NCI-H69 (cell line): ENCODE data around the gene MAP3K5.

Source experiments
- DNase-seq: peaks from one replicate; lab custom pipeline; 2025; lab: John Stamatoyannopoulos, UW

The MAP3K5 gene

DNA sequence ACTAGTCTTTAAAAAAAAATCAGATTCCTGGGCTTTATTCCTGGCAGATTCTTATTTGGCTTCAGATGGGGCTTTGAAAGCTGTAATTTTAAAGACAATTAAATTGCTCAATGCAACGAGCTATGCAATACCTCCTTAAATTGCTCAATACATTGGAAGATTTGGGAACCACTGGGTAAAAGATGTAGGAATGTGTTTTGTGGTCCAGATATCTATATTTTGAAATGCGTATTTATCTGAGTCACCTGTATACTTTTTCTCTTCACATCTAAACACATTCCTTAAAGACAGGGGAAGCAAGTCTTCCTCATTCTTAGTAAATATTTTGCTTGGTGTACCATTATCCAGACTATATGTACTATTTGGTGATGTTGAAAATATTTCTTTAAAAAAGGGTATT is 212.5 kb downstream of the MAP3K5 start:
- DNase-seq = no peak

DNA sequence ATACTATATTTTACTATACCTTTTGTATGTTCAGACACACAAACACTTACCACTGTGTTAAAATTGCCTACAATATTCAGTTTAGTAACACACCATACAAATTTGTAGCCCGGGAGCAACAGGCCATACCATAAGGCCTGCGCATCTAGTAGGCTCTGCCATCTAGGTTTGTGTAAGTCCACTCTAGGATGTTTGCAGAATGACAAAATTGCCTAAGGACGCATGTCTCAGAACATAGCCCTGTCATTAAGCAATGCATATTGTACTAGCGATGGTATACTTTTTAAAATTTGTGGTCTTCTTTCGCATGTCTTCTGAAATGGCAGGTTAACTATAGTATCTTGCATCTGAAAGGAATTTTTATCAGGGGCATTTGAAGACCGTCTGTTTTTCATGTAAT is 215.5 kb downstream of the MAP3K5 start:
- no peak for DNase-seq

DNA sequence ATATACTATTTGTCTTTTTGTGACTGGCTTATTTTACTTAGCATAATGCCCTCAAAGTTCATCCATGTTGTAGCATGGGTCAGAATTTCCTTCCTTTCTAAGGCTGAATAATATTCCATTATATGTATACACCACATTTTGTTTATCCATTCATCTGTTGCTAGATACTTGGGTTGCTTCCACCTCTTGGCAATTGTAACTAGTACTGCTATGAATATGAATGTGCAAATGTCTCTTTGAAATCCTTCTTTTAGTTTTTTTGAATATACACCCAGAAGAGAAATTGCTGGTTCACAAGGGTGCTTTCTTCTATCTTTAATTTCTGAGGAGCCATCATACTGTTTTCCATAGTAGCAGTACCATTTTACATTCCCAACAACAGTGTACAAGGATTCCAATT is 220.8 kb downstream of the MAP3K5 start:
- no peak for DNase-seq

DNA sequence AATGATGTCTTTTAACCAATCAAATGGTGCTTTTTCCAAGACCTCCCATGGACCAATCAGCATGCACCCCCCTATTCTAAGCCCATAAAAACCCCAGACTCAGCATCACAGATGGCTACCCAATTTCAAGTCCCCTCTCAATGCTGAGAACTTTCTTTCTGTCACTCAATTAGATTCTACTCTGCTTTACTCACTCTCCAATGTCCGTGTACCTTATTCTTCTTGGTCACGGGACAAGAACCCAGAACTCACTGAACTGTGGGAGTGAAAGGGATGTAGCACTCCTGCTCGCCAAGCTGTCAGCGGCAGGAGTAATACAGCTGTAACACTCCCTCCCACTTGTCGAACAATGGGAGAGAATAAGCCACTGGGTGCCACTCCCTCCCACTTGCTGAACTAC is 221.2 kb downstream of the MAP3K5 start:
- DNase-seq = no peak

DNA sequence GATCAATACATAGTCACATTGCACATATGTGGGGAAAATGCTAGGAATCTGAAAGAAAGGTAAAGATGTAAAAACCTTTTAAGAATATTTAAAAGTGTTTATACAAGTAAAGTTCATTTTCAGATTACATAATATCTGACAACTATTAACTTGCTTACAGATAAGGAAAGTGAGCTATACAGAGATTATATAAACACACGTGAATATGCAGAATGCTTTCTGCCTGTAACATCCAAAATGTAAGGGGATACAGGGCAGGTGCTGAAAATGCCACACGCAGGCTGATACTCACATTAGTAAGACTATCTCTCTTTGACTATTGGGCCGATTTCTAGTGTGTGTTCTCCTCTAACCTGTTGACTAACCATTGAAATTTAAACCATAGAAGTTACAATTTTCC is 224.1 kb downstream of the MAP3K5 start:
- no peak for DNase-seq

DNA sequence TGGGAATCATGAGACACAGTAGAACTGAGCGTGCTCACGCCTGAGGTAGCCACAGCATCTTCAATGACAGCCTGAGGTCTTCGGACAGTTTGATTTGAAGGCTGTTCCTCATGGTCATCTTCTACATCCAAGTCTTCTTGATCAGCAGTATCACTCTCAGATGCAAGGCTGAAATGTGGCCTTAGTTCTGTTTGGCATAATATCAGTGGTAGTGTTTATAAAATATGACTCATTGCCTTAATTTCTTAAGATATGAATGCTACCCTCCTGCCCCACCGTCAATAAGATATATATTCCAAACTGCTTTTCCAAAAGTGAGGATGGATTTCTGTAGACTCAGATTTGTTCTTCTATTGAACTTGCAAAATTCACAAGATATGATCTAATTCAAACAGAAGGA is 224.6 kb downstream of the MAP3K5 start:
- no peak for DNase-seq

DNA sequence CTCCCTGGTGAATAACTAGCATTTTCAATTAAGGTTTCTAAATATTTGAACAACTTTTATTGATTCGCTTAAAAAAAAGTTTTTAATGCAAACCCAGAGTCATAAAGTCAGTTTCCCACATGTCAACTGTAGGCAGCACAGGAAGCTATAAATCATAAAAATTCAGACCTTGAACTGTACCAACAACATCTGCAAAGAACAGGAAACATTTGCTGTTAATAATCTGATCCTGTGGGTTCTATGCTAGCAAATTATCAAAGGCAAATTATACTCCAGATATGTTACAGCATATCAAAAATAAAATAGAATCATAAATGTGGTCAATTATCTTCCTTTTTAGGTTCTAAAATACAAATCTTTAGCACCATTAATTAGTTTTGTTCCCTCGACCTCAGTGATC is 225.4 kb downstream of the MAP3K5 start:
- no peak for DNase-seq

DNA sequence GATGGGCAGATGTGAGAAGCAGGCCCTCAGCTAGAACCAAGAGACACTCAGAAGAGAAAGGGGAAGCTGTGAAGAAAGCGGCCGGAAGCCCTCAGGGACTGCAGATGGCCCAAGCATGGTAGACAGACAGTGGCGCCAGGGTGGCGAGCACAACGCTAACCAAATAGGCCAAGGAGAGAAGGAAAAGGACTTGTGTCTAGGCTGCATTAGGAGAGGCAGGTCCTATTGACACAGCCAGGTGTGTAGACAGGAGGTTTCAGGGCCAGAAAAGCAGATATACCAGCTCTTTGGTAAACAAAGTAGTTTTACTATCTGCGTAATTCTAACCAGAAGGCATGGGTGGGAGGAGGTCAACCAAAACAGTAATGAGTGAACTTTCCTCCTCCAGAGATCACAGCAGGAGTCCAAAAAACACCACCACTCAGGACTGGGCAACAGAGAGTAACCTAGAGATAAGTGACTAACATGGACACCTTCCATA is 226.2 kb downstream of the MAP3K5 start:
- DNase-seq = peak; percentile 68

DNA sequence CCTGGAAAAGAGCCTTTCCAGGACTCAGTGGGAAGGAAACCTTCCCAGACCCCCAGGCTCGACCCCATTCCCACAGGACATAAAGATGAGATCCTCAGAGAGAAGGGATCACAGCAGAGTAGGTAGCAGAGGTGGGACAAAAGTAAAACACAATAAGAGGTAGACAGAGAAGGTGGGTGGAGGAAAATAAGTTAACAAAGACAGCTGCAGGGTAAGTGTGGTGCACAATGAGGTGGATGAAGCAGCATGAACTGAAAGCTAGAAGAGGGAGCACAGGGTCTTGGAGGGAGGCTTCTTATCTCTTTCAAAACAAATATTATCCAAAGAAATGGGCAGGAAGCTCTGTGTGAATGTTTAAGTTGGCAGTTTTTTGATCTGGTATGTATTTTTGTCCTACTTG is 228.1 kb downstream of the MAP3K5 start:
- DNase-seq = no peak

DNA sequence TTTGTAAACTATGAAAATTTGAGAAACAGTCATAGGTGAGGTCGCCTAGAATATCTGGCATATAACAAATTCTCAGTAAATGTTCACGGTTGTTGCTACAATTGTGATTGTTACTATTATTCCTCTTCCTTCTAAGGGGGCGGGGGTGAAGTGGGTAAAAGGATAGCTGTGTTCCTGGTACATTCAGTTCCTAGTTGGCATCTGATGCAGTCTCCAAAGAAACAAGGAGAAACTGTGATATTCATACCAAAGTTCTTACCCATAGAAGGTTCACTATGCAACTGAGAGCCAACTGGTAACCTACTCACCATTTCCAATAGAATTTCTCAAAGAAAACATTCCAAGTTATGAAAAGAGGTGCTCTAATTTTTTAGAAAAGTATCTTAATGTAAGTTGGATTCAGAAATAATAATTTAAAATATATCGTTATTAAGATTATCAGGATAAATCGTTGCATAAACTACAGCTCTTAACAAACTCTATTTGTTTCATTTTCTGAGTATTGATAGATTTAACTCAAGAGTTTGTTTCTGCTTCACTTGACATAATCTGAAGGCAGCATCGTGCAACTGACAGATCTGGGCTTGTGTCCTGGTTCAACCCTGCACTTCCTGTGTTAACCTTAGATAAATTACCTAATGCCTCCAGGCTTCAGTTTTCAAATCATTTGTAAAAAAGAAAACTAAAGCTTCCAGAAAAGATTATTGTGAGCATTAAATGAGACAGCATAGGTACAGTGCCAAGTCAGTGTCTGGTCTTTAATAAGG is 228.7 kb downstream of the MAP3K5 start:
- no peak for DNase-seq

DNA sequence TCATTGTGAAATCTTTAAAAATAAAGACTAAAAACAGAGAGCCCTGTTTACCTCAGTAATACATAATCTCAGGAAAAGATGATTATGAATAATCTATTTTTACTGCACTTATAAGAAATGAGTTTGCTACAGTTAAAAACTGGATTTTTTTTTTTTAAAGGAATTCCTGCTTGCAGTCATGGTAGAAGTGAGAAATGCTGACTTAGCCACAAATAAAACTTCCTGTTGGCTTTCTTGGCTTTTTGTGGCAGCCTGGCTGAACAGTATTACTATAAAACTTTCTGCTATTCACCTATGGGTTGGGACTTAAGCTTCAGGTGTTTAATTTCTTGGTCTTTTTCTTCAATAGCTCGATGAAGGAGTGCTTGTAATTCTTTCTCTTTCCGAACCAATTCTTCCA is 230.1 kb downstream of the MAP3K5 start:
- DNase-seq = no peak

DNA sequence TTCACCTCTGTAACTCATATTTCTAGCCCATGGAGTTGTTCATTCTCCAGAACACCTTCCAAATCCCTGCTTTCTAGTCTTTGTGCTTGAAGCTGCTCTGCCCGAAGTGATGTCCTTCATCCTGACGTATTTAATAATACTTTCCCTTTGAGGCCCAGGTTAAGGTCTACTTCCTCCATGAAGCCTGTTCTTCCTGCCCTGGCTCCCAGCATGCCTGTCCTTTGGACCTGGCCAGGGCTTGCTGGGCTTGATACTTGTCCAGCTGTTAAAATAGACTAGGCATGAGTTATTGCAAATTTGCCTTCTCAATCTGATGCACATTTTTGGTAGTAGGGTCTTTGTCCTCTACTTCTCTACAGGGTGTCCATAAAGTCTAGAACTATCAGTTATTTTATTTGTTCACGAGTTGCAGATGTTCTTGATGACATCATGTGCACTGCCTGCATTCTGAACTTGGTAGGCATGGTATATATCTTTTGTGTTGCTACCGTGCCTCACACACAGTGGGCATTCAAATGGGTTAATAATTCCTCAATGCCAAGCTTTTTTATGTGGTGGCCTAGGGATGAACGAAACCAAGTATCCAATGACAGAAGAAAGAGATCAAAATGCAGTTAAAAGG is 239.0 kb downstream of the MAP3K5 start:
- DNase-seq = no peak

DNA sequence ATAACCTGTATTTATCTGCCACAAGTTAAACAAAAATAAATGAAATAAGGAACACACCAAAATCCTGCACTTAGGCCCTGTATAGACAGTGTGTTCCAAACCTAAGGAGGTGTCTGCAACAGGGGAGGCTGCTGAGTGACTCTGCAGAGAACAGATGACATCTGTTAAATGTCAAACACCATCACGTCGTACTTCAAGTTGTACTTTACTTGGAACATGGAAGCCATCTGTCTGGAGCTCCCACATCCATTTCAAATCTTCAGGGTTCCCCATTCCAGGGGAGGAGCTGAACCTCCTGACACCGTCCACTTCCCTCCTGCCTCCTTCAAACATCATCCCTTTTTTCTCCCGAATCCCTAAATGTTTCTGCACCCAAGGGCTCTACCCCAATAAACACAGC is 240.2 kb downstream of the MAP3K5 start:
- no peak for DNase-seq

DNA sequence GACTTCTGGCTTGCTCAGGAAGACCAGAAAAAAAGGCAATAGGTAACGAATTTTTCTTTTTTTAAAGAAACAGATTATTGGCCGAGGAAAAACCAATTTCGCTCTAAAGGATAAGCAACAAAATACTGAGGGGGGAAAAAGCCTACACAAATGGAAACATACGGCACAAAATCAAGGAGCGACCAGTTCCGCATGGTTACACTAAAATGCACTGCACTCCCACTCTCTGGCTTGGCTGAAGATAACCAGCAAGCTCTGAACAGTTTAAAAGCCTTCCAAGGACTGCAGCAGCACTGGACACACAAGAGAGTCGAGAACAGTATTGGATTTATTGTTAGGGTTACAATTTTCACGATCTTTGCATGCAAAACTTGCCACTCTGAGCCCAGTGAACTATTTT is 241.2 kb downstream of the MAP3K5 start:
- peak; percentile 63 for DNase-seq

DNA sequence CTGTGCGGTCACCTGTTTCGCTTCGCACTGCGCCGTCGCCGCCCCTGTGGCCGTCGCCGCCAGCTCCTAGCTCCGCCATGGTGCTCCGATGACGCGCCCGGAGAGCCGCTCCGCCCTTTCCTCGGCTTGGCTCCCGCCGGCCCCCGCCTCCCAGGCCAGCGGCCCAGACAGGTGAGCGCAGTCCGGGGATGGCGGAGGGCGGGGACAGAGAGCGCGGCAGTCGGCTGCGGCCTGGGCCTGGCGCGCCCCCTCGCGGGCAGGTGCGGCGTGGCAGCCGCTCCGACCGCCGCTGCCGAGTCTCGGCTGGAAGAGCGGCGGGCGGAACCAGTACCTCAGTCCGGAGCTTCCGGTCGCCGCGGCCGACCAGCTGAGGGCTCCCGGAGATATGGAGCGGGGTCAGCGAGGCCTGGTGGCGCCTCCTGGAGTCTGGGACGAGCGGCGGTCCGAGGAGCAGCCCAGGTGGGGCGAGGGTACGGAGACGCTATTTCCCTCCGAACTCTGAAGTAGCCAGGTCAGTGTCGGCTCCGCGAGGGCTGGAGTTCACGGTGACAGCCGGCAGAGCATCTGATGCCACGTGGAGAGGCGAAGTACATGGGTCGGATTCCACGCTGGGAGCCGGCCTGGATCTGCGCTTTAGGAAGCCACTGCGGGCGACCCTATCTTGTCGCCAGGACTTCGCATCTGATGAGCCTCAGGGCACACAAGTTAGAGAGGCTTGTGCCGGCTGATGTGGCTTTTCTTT is 241.8 kb downstream of the MAP3K5 start, which contains the start of gene MAP7:
TSS of gene MAP7 (minus strand) at position 93 of the 742 bp plus-strand sequence. CDS start at position 79, 14 bp downstream.
- DNase-seq = peak; percentile 97

DNA sequence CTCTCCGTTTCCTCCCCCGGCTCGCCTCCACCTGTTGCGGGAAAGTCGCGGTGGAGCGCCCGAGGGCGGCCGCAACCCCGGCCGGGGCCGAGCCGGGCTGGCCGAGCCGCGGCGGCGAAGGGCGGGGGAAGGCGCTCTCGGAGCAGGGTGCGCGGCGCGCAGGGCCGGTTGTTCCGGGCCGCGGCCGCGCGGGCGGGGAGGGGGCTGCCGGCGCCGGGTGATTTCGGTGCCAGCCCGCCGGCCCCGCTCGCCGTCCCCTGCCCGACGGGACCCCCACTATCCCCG is 242.3 kb downstream of the MAP3K5 start:
- DNase-seq = peak; percentile 86

DNA sequence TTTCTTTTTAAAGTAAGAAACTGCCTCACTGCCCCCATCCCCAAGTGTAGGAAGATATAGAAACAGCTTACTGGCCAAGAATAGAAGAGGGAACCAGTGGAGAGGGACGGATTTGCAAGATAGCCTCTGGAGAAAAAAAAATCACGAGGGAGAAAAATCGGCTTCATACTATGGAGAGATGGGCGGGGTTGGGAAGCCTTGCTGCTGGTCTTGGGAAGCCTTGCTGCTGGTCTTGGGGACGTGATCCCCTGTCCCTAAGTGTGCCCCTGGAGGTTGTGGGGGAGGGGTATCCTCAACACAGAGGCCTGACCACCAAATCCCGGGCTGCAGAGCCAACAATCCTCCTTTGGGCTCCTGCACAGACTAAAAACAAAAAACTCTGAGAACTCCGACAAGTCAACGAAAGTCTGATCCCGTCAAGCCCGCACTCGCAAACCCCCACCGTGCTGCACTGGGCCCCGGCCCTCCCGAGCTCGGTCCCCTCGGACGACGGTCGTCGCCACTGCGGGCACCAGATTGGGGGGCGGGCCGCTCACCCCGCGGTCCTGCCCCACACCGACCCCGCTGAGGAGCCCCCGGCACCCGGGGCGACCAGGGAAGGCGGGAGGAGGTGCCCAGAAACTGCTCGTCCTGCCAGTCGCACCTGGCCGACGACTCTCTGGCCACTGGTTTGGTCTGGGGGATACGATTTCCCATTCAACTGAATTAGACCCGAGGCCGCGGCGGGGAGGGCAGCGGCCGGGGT is 242.8 kb downstream of the MAP3K5 start:
- DNase-seq = peak; percentile 76

DNA sequence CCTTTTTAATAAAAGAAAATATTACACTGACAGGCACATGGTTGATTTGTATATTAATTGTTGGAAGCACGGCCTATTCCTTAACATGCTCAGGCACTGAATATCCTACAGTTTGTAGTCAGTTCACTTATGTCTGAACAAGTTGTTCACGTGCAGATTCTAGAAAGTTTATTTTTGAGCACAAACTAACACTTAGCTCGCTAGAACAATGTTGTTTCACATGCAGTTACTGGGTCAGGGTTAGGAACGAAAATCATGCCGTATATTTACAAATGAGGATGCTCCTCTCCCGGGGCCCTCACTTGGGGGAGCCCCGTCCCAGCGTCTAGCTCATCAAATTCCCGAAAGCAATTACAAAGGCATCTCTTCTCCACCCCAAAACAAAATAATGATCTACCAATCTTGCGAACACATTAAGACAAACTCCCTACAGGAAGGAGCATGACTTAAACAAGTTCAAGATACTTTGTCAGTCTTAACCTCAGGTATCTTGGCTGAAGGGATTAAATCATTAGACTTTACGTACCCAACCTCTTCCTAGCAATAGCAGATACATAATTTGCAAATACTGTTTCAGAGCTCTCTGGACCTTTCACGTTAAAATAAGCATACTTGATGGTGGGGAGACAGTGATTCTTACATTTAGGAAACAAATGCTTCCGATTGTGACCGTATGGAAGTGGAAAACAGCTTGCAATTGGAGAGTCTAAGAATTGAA is 243.5 kb downstream of the MAP3K5 start:
- DNase-seq = no peak

DNA sequence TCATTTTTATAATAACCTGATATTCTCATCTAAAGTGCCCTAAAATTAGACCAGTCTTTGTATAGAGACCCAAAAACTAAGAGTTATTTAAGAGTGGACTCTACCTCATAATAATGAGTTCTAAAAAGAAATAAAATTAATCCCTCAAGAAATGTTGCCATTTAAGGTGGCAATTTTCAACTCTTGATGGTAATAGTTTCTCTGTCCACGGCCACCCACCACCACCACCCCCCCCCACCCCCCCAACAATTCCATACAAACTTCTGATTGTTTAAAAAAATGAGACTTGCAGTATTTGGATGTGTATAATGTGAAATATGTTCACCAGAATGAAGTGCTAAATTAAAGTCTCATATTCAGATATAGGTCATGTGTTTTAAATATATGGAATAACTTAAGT is 244.4 kb downstream of the MAP3K5 start:
- DNase-seq = no peak

DNA sequence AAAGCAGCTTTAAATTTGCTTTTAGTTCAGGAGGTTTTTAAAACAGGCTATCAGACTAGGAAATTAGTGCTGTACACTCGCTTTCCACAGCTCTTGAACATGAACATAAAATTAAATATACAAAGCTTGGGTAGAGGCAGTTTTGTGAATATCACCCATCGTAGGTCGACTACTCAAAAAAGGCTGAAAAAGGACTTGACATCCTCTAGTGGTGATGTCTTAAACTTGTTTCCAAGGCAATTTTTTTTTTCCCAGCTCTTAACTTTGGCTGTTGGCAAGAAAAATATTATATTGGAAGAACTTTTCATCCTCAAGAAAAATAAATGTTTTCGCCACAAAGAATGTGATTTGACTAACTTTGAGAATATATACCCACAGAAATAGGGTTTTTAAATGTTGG is 244.9 kb downstream of the MAP3K5 start:
- peak; percentile 83 for DNase-seq

DNA sequence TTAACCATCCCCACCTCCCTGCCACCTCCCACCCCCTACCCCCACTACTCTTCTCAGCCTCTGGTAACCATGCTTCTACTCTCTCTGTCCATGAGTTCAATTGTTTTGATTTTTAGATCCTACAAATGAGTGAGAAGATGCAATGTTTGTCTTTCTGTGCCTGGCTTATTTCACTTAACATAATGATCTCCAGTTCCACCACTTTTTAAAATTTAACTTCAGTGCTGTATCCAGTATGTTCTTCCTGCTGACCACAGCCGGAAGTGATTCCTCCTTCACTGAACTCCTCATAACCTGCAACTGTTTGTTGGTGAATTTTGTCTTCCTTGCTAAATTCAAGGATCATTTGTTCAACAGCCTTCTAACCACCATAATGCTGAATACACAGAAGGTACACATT is 245.9 kb downstream of the MAP3K5 start:
- no peak for DNase-seq

DNA sequence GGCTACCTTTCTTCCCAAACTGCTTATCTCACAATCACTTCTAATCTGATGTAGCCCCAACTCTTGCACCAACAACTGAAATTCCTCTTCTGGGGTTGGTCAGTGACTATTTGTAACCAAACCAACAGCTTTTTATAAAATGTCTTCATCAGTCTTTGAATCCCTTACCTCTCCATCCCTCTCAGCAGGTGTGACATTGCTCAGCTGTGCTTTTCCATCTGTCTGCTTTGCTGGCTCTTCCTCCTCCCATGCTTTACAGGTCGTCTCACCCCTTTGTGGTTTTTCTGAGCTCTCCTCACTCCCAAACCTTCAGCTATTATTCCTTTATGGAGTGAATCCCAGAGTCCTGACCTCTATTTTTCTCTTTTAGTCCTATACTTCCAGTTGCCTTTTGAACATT is 248.0 kb downstream of the MAP3K5 start:
- peak; percentile 81 for DNase-seq
